IMR-90 (cell line): ENCODE data around the gene PRKAR1B. TPM values are rescaled to one million over a fixed set of nuclear protein-coding genes. Genes with fewer than 3 reads are reported as not detected.

Experiments used
- ATAC-seq: fragments of 200-7000 bp; cut with Tn5 transposase; 2 replicates; pipeline ENCODE4 v1.9.1; 2020; ENCODE audit warnings: low read depth, mild to moderate bottlenecking, moderate library complexity
- BruUV-seq: library from RNA; stranded (reverse); fragments of 400-500 nt; replicated peaks from 2 replicates; lab custom pipeline; 2021; lab: Mats Ljungman, UMichigan
- CTCF ChIA-PET: fragments of 300-600 bp; formaldehyde crosslinking; extraction: SDS; loops from one replicate; lab custom pipeline; 2021; ENCODE audit warnings: antibody characterized with exemption; lab: Yijun Ruan, JAX
- POLR2A ChIA-PET: fragments of 300-600 bp; sonication (Branson Sonifier 250); formaldehyde crosslinking; loops from one replicate; lab custom pipeline; 2022; ENCODE audit warnings: antibody characterized with exemption; ENCODE audit not compliant: unreplicated experiment; lab: Charles Lee
- DNase-seq: peaks from one replicate; pipeline ENCODE4 v3.0.0; 2013
- H2AFZ ChIP-seq: replicated peaks from 2 replicates; pipeline ENCODE3; 2013; ENCODE audit warnings: low read length, mild to moderate bottlenecking; ENCODE audit not compliant: poor library complexity
- H2AK5ac ChIP-seq: 2 replicates; pipeline ENCODE4 v1.6.1; 2013; ENCODE audit warnings: low read depth, low read length, inconsistent platforms
- H2AK9ac ChIP-seq: replicated peaks from 2 replicates; pipeline ENCODE3; 2013; ENCODE audit warnings: mild to moderate bottlenecking, low read depth, low read length, moderate library complexity; ENCODE audit not compliant: poor library complexity
- H2BK120ac ChIP-seq: 2 replicates; pipeline ENCODE4 v1.6.1; 2013; ENCODE audit warnings: low read depth, low read length, inconsistent platforms
- H2BK15ac ChIP-seq: 3 replicates; pipeline ENCODE4 v1.6.1; 2013; ENCODE audit warnings: low read depth, low read length, inconsistent platforms
- H2BK20ac ChIP-seq: 2 replicates; pipeline ENCODE4 v1.6.1; 2013; ENCODE audit warnings: low read depth, mild to moderate bottlenecking, inconsistent platforms, low read length, moderate library complexity
- H2BK5ac ChIP-seq: 2 replicates; pipeline ENCODE4 v1.6.1; 2013; ENCODE audit warnings: mild to moderate bottlenecking, low read depth, low read length, inconsistent platforms; ENCODE audit not compliant: poor library complexity, severe bottlenecking
- H3K14ac ChIP-seq: replicated peaks from 2 replicates; pipeline ENCODE4 v1.6.1; 2013; ENCODE audit warnings: low read depth, low read length, inconsistent platforms
- H3K18ac ChIP-seq: 2 replicates; pipeline ENCODE4 v1.6.1; 2013; ENCODE audit warnings: low read depth, low read length, control low read depth
- H3K23ac ChIP-seq: 2 replicates; pipeline ENCODE4 v1.6.1; 2013; ENCODE audit warnings: low read depth, low read length, inconsistent platforms
- H3K27ac ChIP-seq: 2 replicates; pipeline ENCODE4 v1.5.1; 2013; ENCODE audit warnings: mild to moderate bottlenecking, control low read depth, low read length; ENCODE audit not compliant: insufficient read depth
- H3K27me3 ChIP-seq: 2 replicates; pipeline ENCODE4 v1.6.1; 2013; ENCODE audit warnings: low read length; ENCODE audit not compliant: control insufficient read depth, insufficient read depth
- H3K36me3 ChIP-seq: 2 replicates; pipeline ENCODE4 v1.6.1; 2013; ENCODE audit warnings: low read length, mixed read lengths; ENCODE audit not compliant: control insufficient read depth, insufficient read depth
- H3K4ac ChIP-seq: 2 replicates; pipeline ENCODE4 v1.6.1; 2013; ENCODE audit warnings: low read depth, low read length, inconsistent platforms
- H3K4me1 ChIP-seq: 2 replicates; pipeline ENCODE4 v1.6.1; 2013; ENCODE audit warnings: low read length, mixed read lengths; ENCODE audit not compliant: control insufficient read depth, insufficient read depth
- H3K4me2 ChIP-seq: 2 replicates; pipeline ENCODE4 v1.6.1; 2013; ENCODE audit warnings: low read depth, mild to moderate bottlenecking, control low read depth, low read length, moderate library complexity
- H3K4me3 ChIP-seq: 2 replicates; pipeline ENCODE4 v1.5.1; 2013; ENCODE audit warnings: low read depth, mild to moderate bottlenecking, control low read depth, low read length, moderate library complexity; ENCODE audit not compliant: insufficient read depth
- H3K56ac ChIP-seq: 2 replicates; pipeline ENCODE4 v1.6.1; 2013; ENCODE audit warnings: low read length, inconsistent platforms; ENCODE audit not compliant: insufficient read depth; ENCODE audit errors: extremely low read depth
- H3K79me1 ChIP-seq, 2 experiments: 2 replicates each; pipeline ENCODE4 v1.6.1; 2013; ENCODE audit warnings: low read length in 2 of 2, inconsistent platforms in 1 of 2, low read depth in 1 of 2
- H3K9ac ChIP-seq: 2 replicates; pipeline ENCODE4 v1.6.1; 2013; ENCODE audit warnings: low read depth, low read length, control low read depth
- H3K9me1 ChIP-seq: 2 replicates; pipeline ENCODE4 v1.6.1; 2013; ENCODE audit warnings: low read length, inconsistent platforms; ENCODE audit not compliant: insufficient read depth
- H3K9me3 ChIP-seq: 2 replicates; pipeline ENCODE4 v1.6.1; 2013; ENCODE audit warnings: low read length; ENCODE audit not compliant: control insufficient read depth, insufficient read depth
- H4K20me1 ChIP-seq: 2 replicates; pipeline ENCODE4 v1.6.1; 2013; ENCODE audit warnings: low read length, inconsistent platforms; ENCODE audit not compliant: insufficient read depth
- H4K5ac ChIP-seq: 2 replicates; pipeline ENCODE4 v1.6.1; 2013; ENCODE audit warnings: mild to moderate bottlenecking, low read depth, low read length, control low read depth
- H4K8ac ChIP-seq, 2 experiments: 2 replicates each; pipeline ENCODE4 v1.6.1; 2013; ENCODE audit warnings: low read depth in 2 of 2, low read length in 2 of 2, control low read depth in 1 of 2, inconsistent platforms in 1 of 2
- H4K91ac ChIP-seq: 2 replicates; pipeline ENCODE4 v1.6.1; 2013; ENCODE audit warnings: low read depth, low read length, inconsistent platforms; ENCODE audit not compliant: insufficient read depth
- BHLHE40 ChIP-seq: fragments of 150-350 bp; IDR thresholded peaks from 2 replicates; pipeline ENCODE4 v1.6.1; 2016; ENCODE audit warnings: mild to moderate bottlenecking, low read depth, low read length
- CEBPB ChIP-seq: IDR thresholded peaks from 2 replicates; pipeline ENCODE4 v1.6.1; 2012; ENCODE audit warnings: low read depth, low read length, improper control_type of control experiment
- CHD1 ChIP-seq: IDR thresholded peaks from 2 replicates; pipeline ENCODE4 v1.6.1; 2012; ENCODE audit warnings: low read depth, low read length, improper control_type of control experiment
- FOS ChIP-seq: fragments of 150-350 bp; IDR thresholded peaks from 2 replicates; pipeline ENCODE4 v1.6.1; 2016; ENCODE audit warnings: low read depth, low read length
- MAFK ChIP-seq: IDR thresholded peaks from 2 replicates; pipeline ENCODE4 v1.6.1; 2012; ENCODE audit warnings: low read depth, low read length, improper control_type of control experiment
- MAZ ChIP-seq: IDR thresholded peaks from 2 replicates; pipeline ENCODE4 v1.6.1; 2012; ENCODE audit warnings: low read depth, mild to moderate bottlenecking, low read length, improper control_type of control experiment, moderate library complexity, borderline replicate concordance
- RAD21 ChIP-seq: IDR thresholded peaks from 2 replicates; pipeline ENCODE4 v1.6.1; 2012; ENCODE audit warnings: low read length, improper control_type of control experiment
- RCOR1 ChIP-seq: IDR thresholded peaks from 2 replicates; pipeline ENCODE4 v1.6.1; 2012; ENCODE audit warnings: mild to moderate bottlenecking, low read length, improper control_type of control experiment; ENCODE audit not compliant: insufficient replicate concordance
- RFX5 ChIP-seq: IDR thresholded peaks from 2 replicates; pipeline ENCODE4 v1.8.0; 2012; ENCODE audit warnings: low read depth, mild to moderate bottlenecking, low read length, moderate library complexity
- SMC3 ChIP-seq: fragments of 150-350 bp; IDR thresholded peaks from 2 replicates; pipeline ENCODE4 v1.6.1; 2016; ENCODE audit warnings: low read depth, mild to moderate bottlenecking, antibody characterized with exemption, low read length, moderate library complexity
- WGBS, 2 experiments: methylation state at CpG; one replicate each; pipeline versions ENCODE4 v1.1.5 to v1.1.7; 2013; ENCODE audit warnings: missing lambda C conversion rate in 2 of 2; ENCODE audit not compliant: insufficient read length in 1 of 2; ENCODE audit errors: extremely low coverage in 2 of 2; 5-methylcytosine and 5-hydroxymethylcytosine counted together
- dilution Hi-C: fragments of 300-500 bp; cut with HindIII; formaldehyde crosslinking; loops from one replicate; pipeline ENCODE4 v1.14.3; 2018; ENCODE audit warnings: low sequenced_read_pairs; ENCODE audit not compliant: unreplicated experiment
- in situ Hi-C: fragments of 300-500 bp; cut with MboI; formaldehyde crosslinking; loops from 3 replicates; pipeline ENCODE4 v1.14.3; 2019; ENCODE audit warnings: low sequenced_read_pairs, inconsistent platforms, mixed read lengths
- intact Hi-C: fragments of 100-400 bp; cut with micrococcal nuclease; formaldehyde crosslinking; loops from 2 replicates; pipeline ENCODE4 v1.10.0; 2022
- polyA plus RNA-seq, 3 experiments: library from polyadenylated mRNA; depleted of rRNA; stranded (reverse); fragments of >200 nt; gene quantifications; 2 replicates each; pipeline ENCODE4 v1.2.3, GENCODE V29; 2012; ENCODE audit warnings: low replicate concordance in 1 of 3
- total RNA-seq: library from RNA; depleted of rRNA; stranded (reverse); fragments of >200 nt; gene quantifications from 2 replicates; pipeline ENCODE4 v1.2.3, GENCODE V29; 2012
- TF ChIP-seq, protein P1 (sequence below): conservative IDR thresholded peaks from 2 replicates; pipeline ENCODE4 v1.5.1; 2012; ENCODE audit warnings: mild to moderate bottlenecking, low read depth, low read length, improper control_type of control experiment
- TF ChIP-seq, protein P2 (sequence below): fragments of 150-350 bp; IDR thresholded peaks from 2 replicates; pipeline ENCODE4 v1.6.1; 2016; ENCODE audit warnings: low read depth, mild to moderate bottlenecking, low read length, moderate library complexity, borderline replicate concordance
- TF ChIP-seq, protein P3 (sequence below): fragments of 150-350 bp; IDR thresholded peaks from 2 replicates; pipeline ENCODE4 v1.6.1; 2017; ENCODE audit warnings: mild to moderate bottlenecking, antibody characterized with exemption, low read length, low read depth

Gene PRKAR1B
- total and polyA plus RNA-seq, 2 of the 4 experiments (the other 2 are of a cell fraction): 15.2 to 20.2 TPM

DNA sequence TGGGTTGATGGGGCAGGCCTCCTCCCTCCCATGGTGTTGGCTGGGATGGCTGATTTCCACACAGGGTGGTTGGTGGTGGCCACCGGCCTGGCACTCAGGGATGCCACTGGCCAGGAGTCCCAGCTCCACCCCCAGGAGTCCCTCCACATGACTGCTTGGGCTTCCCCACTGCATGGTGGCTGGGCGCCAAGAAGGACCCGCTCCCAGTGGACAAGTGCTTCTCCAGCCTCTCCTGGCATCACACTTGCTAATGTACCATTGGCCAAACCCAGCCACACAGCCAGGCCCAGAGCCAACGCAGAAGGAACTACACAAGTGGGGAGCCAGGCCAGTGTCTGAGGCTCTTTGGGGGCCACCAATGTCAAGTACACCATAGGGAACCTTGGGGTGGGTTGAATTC, 74.2 kb downstream of the PRKAR1B start:
- WGBS, 2 experiments: no CpG with 5 or more reads among the region's 4 CpGs

More for the DNA sequence above, 74.2 kb downstream of the PRKAR1B start:
- intact Hi-C loops (no loop called here), in situ Hi-C loops (no loop called here), dilution Hi-C loops (no loop called here)
- no peaks in the 10 kb centered on the region for H3K4me1 ChIP-seq
- H3K36me3 ChIP-seq: no peaks in the 10 kb centered on the region
- H3K4me2 ChIP-seq: no peak overlapping the region
- H3K18ac ChIP-seq: no peak overlapping the region
- CTCF ChIA-PET: no interaction called here
- no peak overlapping the region for H4K91ac ChIP-seq
- H2BK5ac ChIP-seq: no peak overlapping the region
- H3K9ac ChIP-seq: no peak overlapping the region
- no peak overlapping the region for H2BK15ac ChIP-seq
- no peak for DNase-seq
- H3K9me3 ChIP-seq: peaks cover 6% of the 10 kb centered on the region; the same call in 1 of the 2 replicates
- no peak overlapping the region for H2AK9ac ChIP-seq
- H4K5ac ChIP-seq: no peak overlapping the region
- no peak overlapping the region for H3K4ac ChIP-seq
- H4K8ac ChIP-seq: no peak overlapping the region
- no peak overlapping the region for H3K23ac ChIP-seq
- POLR2A ChIA-PET: no interaction called here
- H3K14ac ChIP-seq: no peak overlapping the region
- H3K27me3 ChIP-seq: no peaks in the 10 kb centered on the region
- H2BK120ac ChIP-seq: no peak overlapping the region
- H2AK5ac ChIP-seq: no peak overlapping the region
- no peaks in the 10 kb centered on the region for H4K20me1 ChIP-seq
- no peak for TF ChIP-seq MAFK
- TF ChIP-seq CHD1: no peak
- TF ChIP-seq FOS: no peak
- TF ChIP-seq MAZ: no peak
- TF ChIP-seq, protein P1, sequence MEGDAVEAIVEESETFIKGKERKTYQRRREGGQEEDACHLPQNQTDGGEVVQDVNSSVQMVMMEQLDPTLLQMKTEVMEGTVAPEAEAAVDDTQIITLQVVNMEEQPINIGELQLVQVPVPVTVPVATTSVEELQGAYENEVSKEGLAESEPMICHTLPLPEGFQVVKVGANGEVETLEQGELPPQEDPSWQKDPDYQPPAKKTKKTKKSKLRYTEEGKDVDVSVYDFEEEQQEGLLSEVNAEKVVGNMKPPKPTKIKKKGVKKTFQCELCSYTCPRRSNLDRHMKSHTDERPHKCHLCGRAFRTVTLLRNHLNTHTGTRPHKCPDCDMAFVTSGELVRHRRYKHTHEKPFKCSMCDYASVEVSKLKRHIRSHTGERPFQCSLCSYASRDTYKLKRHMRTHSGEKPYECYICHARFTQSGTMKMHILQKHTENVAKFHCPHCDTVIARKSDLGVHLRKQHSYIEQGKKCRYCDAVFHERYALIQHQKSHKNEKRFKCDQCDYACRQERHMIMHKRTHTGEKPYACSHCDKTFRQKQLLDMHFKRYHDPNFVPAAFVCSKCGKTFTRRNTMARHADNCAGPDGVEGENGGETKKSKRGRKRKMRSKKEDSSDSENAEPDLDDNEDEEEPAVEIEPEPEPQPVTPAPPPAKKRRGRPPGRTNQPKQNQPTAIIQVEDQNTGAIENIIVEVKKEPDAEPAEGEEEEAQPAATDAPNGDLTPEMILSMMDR: no peak
- TF ChIP-seq CEBPB: no peak
- TF ChIP-seq, protein P2, sequence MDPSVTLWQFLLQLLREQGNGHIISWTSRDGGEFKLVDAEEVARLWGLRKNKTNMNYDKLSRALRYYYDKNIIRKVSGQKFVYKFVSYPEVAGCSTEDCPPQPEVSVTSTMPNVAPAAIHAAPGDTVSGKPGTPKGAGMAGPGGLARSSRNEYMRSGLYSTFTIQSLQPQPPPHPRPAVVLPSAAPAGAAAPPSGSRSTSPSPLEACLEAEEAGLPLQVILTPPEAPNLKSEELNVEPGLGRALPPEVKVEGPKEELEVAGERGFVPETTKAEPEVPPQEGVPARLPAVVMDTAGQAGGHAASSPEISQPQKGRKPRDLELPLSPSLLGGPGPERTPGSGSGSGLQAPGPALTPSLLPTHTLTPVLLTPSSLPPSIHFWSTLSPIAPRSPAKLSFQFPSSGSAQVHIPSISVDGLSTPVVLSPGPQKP: no peak
- TF ChIP-seq RFX5: no peak
- TF ChIP-seq SMC3: no peak
- no peak for TF ChIP-seq RAD21
- TF ChIP-seq RCOR1: no peak
- TF ChIP-seq BHLHE40: no peak
- TF ChIP-seq, protein P3, sequence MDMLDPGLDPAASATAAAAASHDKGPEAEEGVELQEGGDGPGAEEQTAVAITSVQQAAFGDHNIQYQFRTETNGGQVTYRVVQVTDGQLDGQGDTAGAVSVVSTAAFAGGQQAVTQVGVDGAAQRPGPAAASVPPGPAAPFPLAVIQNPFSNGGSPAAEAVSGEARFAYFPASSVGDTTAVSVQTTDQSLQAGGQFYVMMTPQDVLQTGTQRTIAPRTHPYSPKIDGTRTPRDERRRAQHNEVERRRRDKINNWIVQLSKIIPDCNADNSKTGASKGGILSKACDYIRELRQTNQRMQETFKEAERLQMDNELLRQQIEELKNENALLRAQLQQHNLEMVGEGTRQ: no peak
- no peak for ATAC-seq
- no peaks in the 10 kb centered on the region for H3K79me1 ChIP-seq
- no peak overlapping the region for H3K4me3 ChIP-seq
- no peaks in the 10 kb centered on the region for H3K9me1 ChIP-seq
- H3K56ac ChIP-seq: no peak overlapping the region
- no TSS peak for BruUV-seq
- no peak overlapping the region for H2AFZ ChIP-seq
- H3K27ac ChIP-seq: no peak overlapping the region
- H2BK20ac ChIP-seq: no peak overlapping the region
